Keratinocyte (primary cell): ENCODE data around the gene CLEC2A. TPM values are rescaled to one million over a fixed set of nuclear protein-coding genes. Genes with fewer than 3 reads are reported as not detected.

Source experiments
- DNase-seq: peaks from one replicate; pipeline ENCODE4 v3.0.0-alpha.2; 2011; ENCODE audit warnings: low read depth, missing footprints, low spot score
- FAIRE-seq: peaks from 2 replicates; lab custom pipeline; 2011; peaks lifted over from hg19 to GRCh38; lab: Jason Lieb, UNC
- H2AFZ ChIP-seq: 2 replicates; pipeline ENCODE4 v1.6.0; 2012; ENCODE audit warnings: low read length, control low read depth, inconsistent platforms; ENCODE audit not compliant: control insufficient read depth
- H3K27ac ChIP-seq: 2 replicates; pipeline ENCODE4 v1.5.1; 2011; ENCODE audit warnings: low read length; ENCODE audit not compliant: control insufficient read depth, insufficient read depth
- H3K27me3 ChIP-seq: 3 replicates; pipeline ENCODE4 v1.6.0; 2011; ENCODE audit warnings: low read length; ENCODE audit not compliant: control insufficient read depth, insufficient read depth; ENCODE audit errors: extremely low read depth
- H3K36me3 ChIP-seq, 2 experiments: 2 replicates in 1 of 2; 3 replicates in 1 of 2; pipeline ENCODE4 v1.5.1; 2011; ENCODE audit warnings: low read length in 2 of 2, mild to moderate bottlenecking in 1 of 2; ENCODE audit not compliant: control insufficient read depth in 2 of 2, insufficient read depth in 2 of 2; ENCODE audit errors: extremely low read depth in 1 of 2
- H3K4me1 ChIP-seq: 3 replicates; pipeline ENCODE4 v1.5.1; 2011; ENCODE audit warnings: low read length; ENCODE audit not compliant: control insufficient read depth, insufficient read depth; ENCODE audit errors: extremely low read depth
- H3K4me2 ChIP-seq: 3 replicates; pipeline ENCODE4 v1.6.0; 2011; ENCODE audit warnings: low read depth, low read length; ENCODE audit not compliant: control insufficient read depth, insufficient read depth; ENCODE audit errors: extremely low read depth
- H3K4me3 ChIP-seq, 3 experiments: fragments of 200-600 bp in 1 of 3; sonication (generic) in 1 of 3; 2 replicates in 2 of 3; 3 replicates in 1 of 3; pipeline ENCODE4 v1.5.1; 2011 to 2016; ENCODE audit warnings: low read length in 3 of 3, mild to moderate bottlenecking in 3 of 3, control low read depth in 2 of 3, inconsistent platforms in 1 of 3, low read depth in 1 of 3, mixed read lengths in 1 of 3, mixed run types in 1 of 3, moderate library complexity in 1 of 3; ENCODE audit not compliant: control insufficient read depth in 2 of 3, insufficient read depth in 2 of 3; ENCODE audit errors: extremely low read depth in 1 of 3
- H3K79me2 ChIP-seq: 2 replicates; pipeline ENCODE4 v1.6.0; 2012; ENCODE audit warnings: low read length; ENCODE audit not compliant: control insufficient read depth, insufficient read depth
- H3K9ac ChIP-seq: 3 replicates; pipeline ENCODE4 v1.6.0; 2011; ENCODE audit warnings: low read length; ENCODE audit not compliant: control insufficient read depth, insufficient read depth; ENCODE audit errors: extremely low read depth
- H3K9me1 ChIP-seq: 3 replicates; pipeline ENCODE4 v1.6.0; 2011; ENCODE audit warnings: low read length; ENCODE audit not compliant: control insufficient read depth, insufficient read depth; ENCODE audit errors: extremely low read depth
- H3K9me3 ChIP-seq: 2 replicates; pipeline ENCODE4 v1.5.1; 2012; ENCODE audit warnings: low read depth, low read length; ENCODE audit not compliant: control insufficient read depth
- H4K20me1 ChIP-seq: 3 replicates; pipeline ENCODE4 v1.6.0; 2011; ENCODE audit warnings: low read length; ENCODE audit not compliant: control insufficient read depth, insufficient read depth; ENCODE audit errors: extremely low read depth
- EZH2 ChIP-seq: IDR thresholded peaks from one replicate; pipeline ENCODE4 v1.6.1; 2012; ENCODE audit warnings: inconsistent platforms, mild to moderate bottlenecking, low read length, moderate library complexity
- dilution Hi-C: fragments of 300-500 bp; cut with MboI; formaldehyde crosslinking; loops from one replicate; pipeline ENCODE4 v1.7.0; 2020; ENCODE audit warnings: low sequenced_read_pairs; ENCODE audit not compliant: extremely low pct_ligation_motif_present
- polyA plus RNA-seq, 5 experiments: library from polyadenylated mRNA; depleted of rRNA in 3 of 5; stranded (reverse) in 3 of 5; stranded (forward) in 1 of 5; unstranded in 1 of 5; fragments of >200 nt; gene quantifications; 1 replicate in 1 of 5; 2 replicates in 3 of 5; 3 replicates in 1 of 5; pipeline versions ENCODE4 v1.2.1 to v1.2.3, GENCODE V29; 2011 to 2012; ENCODE audit warnings: missing spikeins in 2 of 5, low read depth in 1 of 5, low replicate concordance in 1 of 5
- TF ChIP-seq, protein P1 (sequence below), 3 experiments: IDR thresholded peaks in 1 of 3; conservative IDR thresholded peaks in 1 of 3; optimal IDR thresholded peaks in 1 of 3; 2 replicates in 2 of 3; 3 replicates in 1 of 3; pipeline versions ENCODE3 to v1.5.1; 2011; ENCODE audit warnings: low read length in 3 of 3, mild to moderate bottlenecking in 3 of 3, moderate library complexity in 2 of 3, control low read depth in 1 of 3, inconsistent platforms in 1 of 3; ENCODE audit not compliant: insufficient read depth in 2 of 3; ENCODE audit errors: extremely low read depth in 1 of 3

The CLEC2A gene
- polyA plus RNA-seq, 1 donor (not counting 4 experiments of a cell fraction or from before 2014, with no cell fraction given), result 0.88 TPM

DNA sequence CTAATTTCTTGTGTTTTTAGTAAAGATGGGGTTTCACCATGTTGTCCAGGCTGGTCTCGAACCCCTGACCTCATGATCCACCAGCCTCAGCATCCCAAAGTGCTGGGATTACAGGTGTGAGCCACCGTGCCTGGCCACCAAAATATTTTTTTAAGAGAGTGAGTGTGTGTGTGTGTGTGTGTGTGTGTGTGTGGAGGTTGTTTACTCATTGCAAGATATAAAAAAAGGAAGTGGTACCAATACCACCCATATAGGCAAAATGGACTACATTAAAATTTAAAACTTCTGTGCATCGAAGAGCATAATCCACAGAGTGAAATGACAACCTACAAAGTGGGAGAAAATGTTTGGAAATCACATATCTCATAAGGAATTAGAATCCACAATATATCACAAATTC, 15.5 kb upstream of the CLEC2A start:
- peaks cover 6% of the 10 kb centered on the region for H3K27me3 ChIP-seq
- dilution Hi-C loops, result no loop called here
- no peaks in the 10 kb centered on the region for H3K9me3 ChIP-seq
- FAIRE-seq, result no peak
- no peak overlapping the region for H2AFZ ChIP-seq
- no peaks in the 10 kb centered on the region for H3K79me2 ChIP-seq
- no peak for DNase-seq
- H3K9ac ChIP-seq, result no peak overlapping the region
- no peaks in the 10 kb centered on the region for H3K9me1 ChIP-seq
- H3K27ac ChIP-seq, result no peak overlapping the region
- no peaks in the 10 kb centered on the region for H3K36me3 ChIP-seq
- H3K4me1 ChIP-seq, result no peaks in the 10 kb centered on the region
- TF ChIP-seq EZH2, result no peak
- TF ChIP-seq, protein P1, sequence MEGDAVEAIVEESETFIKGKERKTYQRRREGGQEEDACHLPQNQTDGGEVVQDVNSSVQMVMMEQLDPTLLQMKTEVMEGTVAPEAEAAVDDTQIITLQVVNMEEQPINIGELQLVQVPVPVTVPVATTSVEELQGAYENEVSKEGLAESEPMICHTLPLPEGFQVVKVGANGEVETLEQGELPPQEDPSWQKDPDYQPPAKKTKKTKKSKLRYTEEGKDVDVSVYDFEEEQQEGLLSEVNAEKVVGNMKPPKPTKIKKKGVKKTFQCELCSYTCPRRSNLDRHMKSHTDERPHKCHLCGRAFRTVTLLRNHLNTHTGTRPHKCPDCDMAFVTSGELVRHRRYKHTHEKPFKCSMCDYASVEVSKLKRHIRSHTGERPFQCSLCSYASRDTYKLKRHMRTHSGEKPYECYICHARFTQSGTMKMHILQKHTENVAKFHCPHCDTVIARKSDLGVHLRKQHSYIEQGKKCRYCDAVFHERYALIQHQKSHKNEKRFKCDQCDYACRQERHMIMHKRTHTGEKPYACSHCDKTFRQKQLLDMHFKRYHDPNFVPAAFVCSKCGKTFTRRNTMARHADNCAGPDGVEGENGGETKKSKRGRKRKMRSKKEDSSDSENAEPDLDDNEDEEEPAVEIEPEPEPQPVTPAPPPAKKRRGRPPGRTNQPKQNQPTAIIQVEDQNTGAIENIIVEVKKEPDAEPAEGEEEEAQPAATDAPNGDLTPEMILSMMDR (optimal IDR thresholded peaks at IDR 0.05 in 1 of 3, IDR thresholded peaks at IDR 0.05 in 1 of 3, conservative IDR thresholded peaks at IDR 0.05 in 1 of 3; ENCODE audit: extremely low read depth in 1 of 3, insufficient read depth in 2 of 3, low read length in 3 of 3), result no peak
- no peak overlapping the region for H3K4me3 ChIP-seq
- H4K20me1 ChIP-seq, result no peaks in the 10 kb centered on the region
- no peak overlapping the region for H3K4me2 ChIP-seq

DNA sequence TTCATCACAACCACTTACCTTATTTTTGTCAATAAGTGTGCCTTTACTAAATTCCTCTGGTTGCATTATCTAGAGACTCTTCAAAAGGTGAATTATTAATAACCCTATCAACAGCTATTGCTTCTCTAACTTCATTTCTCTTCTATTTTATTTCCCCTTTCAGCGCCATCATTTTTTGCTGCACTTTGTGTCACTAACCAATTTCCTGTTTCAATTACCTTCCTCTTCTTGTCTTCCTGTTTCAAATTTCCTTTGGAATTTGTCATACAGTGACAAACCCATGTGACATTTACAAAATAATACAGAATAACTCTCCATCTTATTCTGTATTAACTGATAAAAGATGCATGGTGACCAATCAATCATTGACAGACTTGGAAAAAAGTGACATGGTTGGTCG, 12.2 kb upstream of the CLEC2A start:
- no peak overlapping the region for H3K9ac ChIP-seq
- no peaks in the 10 kb centered on the region for H3K9me3 ChIP-seq
- dilution Hi-C loops, result no loop called here
- H3K27me3 ChIP-seq, result peaks cover 6% of the 10 kb centered on the region
- FAIRE-seq, result no peak
- no peaks in the 10 kb centered on the region for H4K20me1 ChIP-seq
- no peak overlapping the region for H3K27ac ChIP-seq
- no peaks in the 10 kb centered on the region for H3K9me1 ChIP-seq
- no peak for TF ChIP-seq EZH2
- TF ChIP-seq, protein P1 (optimal IDR thresholded peaks at IDR 0.05 in 1 of 3, IDR thresholded peaks at IDR 0.05 in 1 of 3, conservative IDR thresholded peaks at IDR 0.05 in 1 of 3; ENCODE audit: extremely low read depth in 1 of 3, insufficient read depth in 2 of 3, low read length in 3 of 3), result no peak
- H3K36me3 ChIP-seq, result no peaks in the 10 kb centered on the region
- no peaks in the 10 kb centered on the region for H3K79me2 ChIP-seq
- H2AFZ ChIP-seq, result no peak overlapping the region
- no peak for DNase-seq
- H3K4me2 ChIP-seq, result no peak overlapping the region
- no peaks in the 10 kb centered on the region for H3K4me1 ChIP-seq
- H3K4me3 ChIP-seq, result no peak overlapping the region
